NCI-H128 (cell line): ENCODE results near the gene VWA7.

Source experiments
- DNase-seq: peaks from one replicate; lab custom pipeline; 2025; ENCODE audit not compliant: unreplicated experiment; lab: John Stamatoyannopoulos, UW

The VWA7 gene

DNA sequence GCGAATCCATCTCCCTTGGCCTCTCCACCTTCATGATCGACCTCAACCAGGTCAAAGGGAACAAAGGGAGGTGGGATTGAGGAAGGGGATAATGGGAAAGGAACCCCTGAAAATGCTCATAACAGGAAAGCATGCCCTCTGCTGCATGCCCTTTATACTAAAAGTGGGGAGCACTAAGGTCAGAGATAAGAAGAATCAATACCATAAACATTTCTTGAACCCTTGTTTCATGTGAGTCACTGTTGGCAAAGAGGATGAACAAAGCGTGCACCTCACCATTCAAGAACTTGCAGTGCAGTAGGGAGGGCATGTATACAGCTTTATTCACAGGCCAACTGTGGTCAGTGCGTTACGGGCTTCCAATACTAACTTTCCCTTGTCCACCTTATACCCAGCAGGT, 16.3 kb downstream of the VWA7 start:
- DNase-seq = no peak

DNA sequence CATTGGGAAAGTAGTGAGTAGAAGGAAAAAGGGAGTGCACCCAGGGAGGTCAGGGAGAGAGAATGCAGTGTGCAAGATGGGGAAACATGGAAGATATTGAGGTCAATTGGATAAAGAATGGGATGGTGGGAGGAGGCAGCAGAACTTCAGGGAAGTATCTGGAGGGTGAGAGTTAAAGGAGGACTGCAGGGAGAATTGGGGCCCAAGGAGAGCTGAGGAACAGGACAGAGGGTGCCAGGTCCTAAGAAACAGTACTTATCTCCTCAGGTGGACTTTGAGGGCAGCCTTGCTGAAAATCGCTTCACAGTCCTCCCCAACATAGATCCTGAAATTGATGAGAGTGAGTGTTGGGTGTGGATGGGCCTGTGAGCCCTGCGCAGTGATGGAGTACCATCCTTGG, 18.8 kb downstream of the VWA7 start:
- DNase-seq = no peak

DNA sequence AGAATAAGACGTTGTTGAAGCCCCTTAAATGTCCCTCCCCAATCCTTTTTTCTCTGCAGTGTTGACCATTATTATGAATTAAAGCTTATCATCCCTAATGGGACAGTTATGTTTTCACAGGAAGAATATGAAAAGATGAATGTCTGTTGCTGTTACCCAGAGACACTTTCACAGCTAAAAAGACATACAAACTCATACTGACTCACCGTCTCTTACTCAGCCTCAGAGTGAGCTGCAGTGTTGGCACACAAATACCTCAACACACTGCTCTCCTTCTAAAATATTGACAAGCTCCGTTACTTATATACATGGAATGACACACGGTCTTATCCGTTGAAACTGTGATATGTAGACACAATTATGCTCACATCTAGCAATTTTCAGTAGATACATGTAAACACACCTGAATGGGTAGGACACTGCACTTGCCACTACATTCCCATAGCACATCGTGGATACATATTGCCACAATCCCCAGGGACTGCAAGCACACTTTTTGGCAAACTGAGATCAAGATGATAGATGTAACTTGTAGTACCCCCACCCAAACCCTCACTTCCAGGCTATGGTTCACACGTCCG, 24.3 kb downstream of the VWA7 start:
- DNase-seq = no peak

DNA sequence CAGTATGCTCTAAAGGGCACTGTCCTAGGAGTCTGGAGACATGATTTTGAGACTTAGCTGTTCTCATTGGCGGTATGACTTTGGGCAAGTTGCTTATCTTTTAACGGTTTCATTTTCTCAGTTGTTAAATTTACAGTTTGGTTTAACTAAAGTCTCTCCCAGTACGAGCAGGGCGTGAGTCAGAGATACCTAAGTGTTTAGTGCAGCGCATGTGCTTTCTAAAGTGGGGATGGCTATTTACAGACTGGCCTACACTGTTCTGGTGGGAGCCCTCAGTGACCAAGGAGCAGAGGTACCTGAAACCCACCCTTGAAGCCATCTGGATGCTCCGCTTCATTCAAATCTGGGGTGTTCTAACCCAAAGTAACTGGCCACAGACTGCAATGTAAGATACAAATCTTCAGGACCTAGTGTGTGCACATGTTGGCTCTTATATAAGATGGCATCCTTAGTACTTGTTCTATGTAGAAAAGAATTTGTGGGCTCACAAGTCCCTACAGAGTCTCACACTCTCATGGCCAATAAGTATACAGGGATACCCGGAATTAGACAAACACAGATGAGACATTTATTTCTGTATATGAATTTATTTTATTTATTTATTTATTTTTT, 26.6 kb downstream of the VWA7 start:
- no peak for DNase-seq

DNA sequence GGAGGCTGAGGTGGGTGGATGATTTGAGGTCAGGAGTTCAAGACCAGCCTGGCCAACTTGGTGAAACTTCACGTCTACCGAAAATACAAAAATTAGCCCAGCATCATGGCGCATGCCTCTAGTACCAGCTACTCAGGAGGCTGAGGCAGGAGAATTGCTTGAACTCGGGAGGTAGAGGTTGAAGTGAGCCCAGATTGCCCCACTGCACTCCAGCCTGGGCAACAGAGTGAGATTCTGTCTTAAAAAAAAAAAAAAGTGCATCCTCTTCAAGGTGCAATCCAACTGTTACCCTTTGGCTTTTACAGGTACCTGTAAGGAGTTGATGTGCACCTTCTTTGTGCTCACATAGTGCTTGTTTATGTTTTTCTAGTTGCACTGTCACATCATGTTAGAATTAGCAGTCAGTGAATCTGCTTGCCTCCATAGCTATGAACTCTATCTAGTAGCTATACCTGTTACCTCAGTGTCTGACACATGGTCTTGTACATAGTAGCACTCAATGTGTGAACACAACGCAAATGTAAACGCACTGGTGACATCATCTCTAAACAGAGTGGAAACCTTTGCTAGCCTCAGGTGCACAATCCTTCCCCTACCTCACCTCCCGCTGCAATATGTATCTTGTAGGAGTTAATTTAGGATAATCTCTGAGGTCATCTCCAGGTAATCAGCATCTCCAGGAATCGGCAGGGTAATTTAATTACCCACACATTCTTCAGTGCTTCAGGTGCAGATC, 27.7 kb downstream of the VWA7 start:
- DNase-seq = no peak

DNA sequence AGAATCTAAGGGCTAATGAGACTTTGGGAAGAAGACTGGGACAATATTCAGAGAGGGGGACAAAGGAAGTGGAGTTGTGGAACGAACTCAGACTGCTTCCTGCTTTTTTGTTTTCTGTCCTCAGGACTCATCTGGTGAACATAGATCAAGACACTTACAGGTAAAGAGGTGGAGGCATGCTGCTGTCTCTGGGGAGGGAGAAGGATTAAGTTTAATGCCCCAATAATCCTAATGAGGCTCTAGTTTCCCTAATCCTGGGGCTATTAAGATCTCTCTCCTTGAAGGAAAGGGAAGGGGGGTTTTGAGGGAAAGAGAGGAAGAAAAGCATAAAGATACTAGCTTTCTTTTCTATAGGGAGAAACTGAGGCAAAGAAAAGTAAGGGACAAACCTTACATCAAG, 32.7 kb downstream of the VWA7 start:
- DNase-seq = no peak

DNA sequence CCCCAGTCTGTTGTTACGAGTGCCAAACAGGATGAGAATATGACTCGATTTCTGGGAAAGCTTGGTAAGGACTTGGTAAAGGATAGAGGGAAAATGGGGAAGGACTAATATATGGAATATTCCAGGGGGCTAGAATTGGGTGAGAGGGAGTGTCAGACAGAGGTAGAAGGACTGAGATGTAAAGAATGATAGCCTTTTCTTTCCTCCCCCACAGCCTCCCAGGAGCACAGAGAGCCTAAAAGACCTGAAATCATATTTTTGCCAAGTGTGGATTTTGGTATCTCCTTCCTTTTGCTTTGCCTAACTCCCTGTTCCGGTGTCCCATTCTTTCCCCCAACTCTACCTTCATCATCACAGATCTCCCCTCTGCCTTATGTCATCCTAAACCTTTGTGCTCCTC, 34.2 kb downstream of the VWA7 start:
- DNase-seq = no peak

DNA sequence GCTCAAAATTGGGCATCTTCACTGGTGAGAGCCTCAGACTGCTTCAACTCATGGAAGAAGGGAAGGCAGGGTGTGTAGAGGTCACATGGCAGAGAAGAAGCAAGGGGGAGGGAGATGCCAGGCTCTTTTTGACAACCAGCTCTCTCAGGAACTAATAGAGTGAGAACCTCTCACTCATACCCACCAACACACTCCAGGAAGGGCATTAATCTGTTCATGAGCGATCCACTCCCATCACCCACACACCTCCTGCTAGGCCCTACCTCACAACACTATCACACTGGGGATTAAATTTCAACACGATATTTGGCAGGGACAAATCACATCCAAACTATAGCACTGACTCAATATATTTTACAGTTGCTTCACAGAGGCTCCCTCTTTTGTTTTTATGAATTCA, 35.3 kb downstream of the VWA7 start:
- no peak for DNase-seq

DNA sequence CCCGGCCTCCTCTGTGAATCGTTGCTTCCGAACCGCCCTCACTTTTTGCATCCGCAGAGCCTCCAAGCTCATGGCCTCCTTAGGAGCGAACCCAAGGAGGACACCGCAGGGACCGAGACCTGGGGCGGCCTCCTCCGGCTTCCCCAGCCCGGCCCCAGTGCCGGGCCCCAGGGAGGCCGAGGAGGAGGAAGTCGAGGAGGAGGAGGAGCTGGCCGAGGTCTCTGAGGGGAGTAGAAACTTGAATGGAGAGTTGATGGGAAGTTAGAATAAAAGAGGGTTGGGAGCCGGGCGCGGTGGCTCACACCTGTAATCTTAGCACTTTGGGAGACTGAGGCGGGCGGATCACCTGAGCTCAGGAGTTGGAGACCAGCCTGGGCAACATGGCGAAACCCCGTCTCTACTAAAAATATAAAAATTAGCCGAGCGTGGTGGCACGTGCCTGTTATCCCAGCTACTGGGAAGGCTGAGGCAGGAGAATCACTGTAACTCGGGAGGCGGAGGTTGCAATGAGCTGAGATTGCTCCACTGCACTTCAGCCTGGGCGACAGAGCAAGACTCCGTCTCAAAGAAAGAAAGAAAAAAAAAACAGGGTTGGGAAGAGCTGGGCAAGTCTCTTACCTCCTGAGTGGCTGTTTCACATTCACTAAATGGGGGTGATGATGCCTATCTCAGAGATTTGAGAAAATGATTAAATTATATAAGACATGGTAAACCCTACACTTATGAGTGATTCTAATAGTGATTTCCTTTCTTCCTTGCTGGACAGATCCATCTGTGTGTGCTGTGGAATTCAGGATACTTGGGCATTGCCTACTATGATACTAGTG, 36.5 kb downstream of the VWA7 start:
- no peak for DNase-seq

DNA sequence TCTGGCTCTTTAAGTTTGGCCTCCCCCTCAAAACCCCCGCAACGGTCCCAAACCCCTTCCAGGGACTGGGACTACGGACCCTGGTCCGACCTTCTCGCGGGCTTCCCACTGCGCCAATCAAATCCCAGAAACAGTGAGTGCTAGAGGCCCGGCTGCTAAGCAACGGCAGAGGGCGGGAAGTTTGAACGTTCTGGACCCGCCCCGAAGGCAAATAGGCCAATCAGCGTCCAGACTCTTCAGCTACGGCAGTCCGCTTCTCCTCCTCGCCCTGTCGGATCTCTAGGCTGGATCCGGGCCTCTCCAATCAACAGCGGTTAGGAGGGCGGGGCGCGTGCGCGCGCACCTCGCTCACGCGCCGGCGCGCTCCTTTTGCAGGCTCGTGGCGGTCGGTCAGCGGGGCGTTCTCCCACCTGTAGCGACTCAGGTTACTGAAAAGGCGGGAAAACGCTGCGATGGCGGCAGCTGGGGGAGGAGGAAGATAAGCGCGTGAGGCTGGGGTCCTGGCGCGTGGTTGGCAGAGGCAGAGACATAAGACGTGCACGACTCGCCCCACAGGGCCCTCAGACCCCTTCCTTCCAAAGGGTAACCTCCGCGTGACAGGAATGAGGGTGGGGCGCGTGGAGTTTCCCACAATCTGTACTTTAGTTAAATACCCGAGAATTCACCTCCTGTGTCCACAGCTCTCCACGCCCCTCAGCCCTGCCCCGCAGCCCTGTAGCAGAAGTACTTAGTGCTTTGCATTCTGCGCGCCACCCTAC, 37.3 kb downstream of the VWA7 start, which contains the start of gene MSH5:
TSS of gene MSH5 (plus strand) at position 367 of the 758 bp plus-strand sequence. CDS start 462 bp downstream, outside the sequence.
- peak; percentile 96 for DNase-seq

DNA sequence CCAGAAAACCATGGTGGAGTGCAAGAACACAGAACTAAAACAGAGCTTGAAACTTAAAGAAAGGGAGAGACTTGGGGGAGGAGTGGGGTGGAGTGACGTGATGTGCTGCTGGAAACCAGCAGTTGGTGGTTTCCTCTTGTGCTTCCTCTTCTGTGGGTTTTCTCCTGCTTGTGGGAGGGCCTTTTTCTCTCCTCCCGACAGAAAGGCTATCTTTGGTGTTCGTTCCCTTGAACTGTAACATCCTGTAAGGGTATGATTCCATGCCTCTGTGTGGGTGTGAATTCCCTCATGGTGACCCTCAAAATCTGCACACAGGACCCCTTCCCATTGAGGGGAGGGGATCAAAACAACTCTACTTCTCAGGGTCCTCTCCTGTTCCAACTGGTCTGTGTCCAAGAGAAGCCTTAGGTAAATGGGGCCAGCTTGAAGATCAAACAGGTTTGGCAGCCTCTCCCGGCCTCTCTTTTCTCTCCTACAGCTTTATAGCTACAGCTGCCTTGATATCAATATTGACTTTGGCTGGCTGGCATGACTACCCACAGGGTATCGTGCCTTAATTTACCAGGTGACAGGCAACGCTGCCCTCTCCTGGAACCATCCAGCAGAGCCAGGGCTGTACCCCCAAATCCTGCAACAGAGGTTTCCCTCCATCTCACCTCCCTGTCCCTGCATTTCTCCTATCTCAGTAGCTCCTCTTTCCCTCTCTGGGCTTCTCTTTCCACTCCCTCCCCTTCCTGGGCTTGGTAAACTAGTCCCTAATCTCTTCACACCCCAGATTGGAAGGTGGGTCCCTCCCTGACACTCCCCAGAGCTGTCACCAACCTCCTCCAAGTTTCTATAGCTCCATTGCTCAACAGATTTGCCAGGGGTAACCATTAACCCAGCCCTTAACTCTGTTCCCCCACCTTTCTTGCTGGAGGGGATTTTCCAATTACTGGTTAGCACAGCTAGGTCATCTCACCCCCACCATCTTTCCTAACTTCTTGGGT, 38.8 kb downstream of the VWA7 start:
- no peak for DNase-seq

DNA sequence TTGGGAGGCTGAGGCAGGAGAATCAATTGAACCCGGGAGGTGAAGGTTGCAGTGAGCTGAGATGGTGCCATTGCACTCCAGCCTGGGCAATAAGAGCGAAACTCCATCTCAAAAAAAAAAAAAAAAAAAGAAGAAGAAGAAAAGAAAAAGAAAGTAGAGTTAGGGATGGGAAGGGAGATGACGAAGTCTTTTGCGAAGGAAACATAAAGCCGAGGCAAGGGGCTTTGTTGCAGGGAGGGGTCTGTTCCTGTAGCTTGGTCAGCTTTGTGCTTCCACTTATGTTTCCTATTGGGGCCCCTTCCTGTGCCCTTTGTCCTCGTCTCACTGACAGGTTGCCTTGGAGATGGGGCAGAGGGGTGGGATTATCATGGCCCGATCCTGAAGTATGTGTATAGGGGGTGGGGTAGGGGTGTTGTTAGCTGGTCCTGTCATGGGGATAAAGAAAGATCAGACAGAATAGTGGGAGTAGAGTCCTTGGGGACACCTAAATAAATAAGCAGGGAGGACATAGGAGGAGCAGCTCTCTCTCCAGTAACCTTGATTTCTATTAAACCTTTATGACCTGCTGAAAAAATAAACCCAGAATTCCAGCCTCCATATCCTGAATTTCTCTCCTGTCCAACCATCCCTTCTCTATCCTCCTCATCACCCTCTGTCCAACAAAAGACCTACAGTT, 39.7 kb downstream of the VWA7 start:
- DNase-seq = no peak

DNA sequence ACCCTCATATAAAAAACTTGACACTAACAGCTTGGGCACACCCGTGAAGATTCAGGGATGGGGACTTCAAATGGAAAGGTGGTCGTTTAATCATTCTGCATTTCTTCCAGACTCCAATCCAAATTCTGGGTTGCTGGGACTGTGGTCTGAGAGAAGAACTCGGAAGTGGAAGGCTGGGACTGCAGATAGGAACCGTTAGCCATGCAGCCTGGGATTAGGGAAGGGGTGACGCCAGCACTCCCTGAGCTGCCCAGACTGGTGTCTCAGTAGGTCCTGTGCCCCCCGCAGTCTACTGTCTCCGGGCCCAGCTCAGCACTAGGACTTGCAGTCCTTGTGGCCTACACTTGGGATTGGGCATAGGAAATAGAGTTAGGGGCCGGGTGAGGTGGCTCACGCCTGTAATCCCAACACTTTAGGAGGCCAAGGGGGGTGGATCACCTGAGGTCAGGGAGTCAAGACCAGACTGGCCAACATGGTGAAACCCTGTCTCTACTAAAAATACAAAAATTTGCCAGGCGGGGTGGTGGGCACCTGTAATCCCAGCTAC, 40.3 kb downstream of the VWA7 start:
- no peak for DNase-seq

DNA sequence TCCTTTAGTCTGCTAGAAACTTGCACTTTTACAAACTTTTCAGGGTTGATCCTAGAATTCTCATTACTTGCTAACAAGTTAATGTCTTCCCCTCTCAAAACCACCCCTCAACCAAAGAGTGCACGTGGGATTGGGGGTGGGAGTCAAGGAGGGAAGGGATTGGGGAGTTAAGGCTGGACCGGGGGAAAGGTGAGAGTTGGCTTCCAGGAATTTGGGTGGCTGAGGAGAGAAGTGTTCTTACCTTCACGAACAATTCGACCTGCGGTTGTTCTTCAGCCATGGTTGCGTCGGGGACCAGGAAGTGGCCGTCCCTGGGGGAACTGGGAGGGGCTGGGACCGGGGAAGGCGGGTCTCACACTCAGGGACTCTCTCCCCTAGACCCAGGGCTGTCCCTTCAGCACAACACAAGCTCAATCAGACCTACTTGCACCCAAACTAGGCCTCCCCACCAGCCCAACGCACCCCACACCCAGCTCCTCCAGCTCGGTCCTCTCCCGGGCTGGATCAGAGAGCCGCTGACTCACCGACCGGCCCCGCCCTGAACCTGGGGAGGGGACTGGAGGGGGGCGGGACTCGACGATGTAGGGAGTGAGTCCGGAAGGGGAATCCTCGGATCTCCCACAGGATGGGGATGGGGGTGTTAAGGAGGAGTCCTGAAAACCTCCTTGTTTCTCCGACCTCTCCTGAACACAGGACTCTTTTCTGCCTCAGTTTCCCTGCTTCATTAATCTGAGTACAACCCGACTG, 40.9 kb downstream of the VWA7 start, which contains the start of gene CLIC1:
TSS of gene CLIC1 (minus strand) at position 510 of the 747 bp plus-strand sequence. CDS start at position 280, 230 bp downstream.
- DNase-seq = peak; percentile 54

DNA sequence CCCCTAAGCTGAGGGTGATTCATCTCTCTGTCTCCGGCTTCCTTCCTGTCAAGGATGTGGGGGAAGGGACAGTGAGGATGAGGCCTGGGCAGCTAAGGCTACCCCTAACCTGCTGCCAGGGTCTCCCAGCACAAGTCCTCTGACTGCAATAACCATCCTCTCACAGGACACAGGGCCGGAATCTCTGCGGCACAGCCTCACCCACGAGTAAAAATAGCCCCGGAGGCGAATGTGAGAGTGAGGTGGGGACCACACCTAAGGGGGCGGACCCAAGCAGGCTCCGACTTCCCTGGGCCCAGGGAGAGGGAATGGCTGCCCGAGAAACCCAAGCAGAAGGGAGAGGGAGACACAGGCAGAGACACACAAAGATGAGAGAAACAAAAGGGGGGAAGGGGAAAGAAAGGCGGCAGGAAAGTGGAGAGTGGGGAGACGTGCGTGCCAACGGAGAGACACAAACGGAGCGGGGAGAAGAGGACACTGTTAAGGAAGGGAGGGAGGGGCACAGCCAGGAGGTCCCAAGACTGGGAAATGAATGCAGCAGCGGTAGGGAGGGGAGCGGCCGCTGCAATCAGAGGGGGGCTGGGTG, 42.2 kb downstream of the VWA7 start:
- DNase-seq = no peak

DNA sequence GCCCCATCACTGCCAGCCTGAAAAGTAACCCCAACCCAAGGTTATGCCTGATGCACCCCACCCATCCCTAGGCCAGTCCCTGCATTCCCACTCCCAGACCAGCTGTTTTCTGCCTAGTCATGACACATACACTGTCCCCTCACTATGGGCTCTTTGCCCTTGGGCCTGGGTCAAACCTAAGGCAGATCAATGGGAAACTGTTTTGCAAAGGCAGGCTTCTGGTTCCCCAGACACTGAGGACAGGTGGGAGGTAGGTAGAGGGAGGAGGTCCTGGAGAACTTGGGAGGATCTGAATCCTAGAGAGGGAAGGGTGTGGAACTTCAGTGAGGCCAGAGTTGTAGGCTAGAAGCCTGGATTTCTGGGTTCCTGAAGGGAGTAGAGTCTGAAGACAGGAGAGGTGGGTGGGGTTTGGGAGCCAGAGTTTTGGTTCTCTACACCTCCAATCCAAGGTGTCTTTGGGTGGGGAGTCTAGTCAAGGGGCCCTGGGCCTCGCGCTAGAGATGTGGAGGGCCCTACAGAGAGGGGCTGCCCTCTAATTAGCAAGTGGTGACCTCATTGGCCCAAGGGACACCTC, 42.8 kb downstream of the VWA7 start:
- DNase-seq = no peak

DNA sequence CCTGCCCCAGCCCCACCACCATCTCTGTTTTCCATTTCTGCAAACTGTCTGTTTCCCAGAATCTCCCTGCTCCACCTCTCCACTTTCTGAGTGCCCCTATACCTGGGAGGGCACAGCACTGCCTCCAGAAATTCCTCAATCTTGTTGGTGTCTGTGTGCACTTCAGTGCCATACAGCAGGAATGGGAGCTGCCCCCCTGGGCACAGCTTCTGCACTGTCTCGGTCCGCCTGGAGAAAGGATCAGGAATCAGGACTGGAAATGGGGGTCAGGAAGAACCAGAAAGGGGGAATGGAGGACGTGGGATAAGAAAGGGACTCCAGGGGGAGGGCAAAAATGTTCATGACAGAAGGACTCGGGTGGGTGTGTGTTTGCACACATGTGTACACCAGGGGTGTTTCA, 43.4 kb downstream of the VWA7 start:
- no peak for DNase-seq
